Measurements from ENCODE around the gene OTX2.

DNA sequence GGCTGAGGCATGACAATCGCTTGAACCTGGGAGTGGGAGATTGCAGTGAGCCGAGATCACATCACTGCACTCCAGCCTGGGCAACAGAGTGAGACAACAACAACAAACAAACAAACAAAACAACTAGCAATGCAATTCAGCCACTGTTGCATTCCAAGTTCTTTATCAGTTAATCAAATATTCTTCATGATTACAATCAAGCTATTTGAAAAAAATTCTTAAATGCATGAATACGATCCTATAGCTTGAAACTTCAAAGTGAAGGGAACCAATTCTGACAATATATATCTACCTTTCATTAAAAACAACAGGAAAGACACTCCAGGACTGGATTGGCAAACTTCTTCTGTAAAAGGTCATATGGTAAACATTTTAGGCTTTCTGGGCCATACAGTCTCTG is 31.3 kb upstream of the OTX2 start:
- TF ChIP-seq POU2F2 (IDR thresholded peaks at IDR 0.05; ENCODE audit: low read depth, low read length) = no peak
- TF ChIP-seq POLR2AphosphoS5 (IDR thresholded peaks at IDR 0.05; ENCODE audit: low read depth, low read length) = no peak
- no peak for TF ChIP-seq POLR2A (IDR thresholded peaks at IDR 0.05; ENCODE audit: low read depth, low read length)
- no peak for TF ChIP-seq TAF1 (IDR thresholded peaks at IDR 0.05; ENCODE audit: low read depth, low read length)
